Neural progenitor cell (in vitro differentiated cells): ENCODE measurements around the gene SPTAN1.

Experiments used
- EZH2phosphoT487 ChIP-seq: fragments of 200-600 bp; sonication (generic); IDR thresholded peaks from 2 replicates; pipeline ENCODE4 v1.6.1; 2017; ENCODE audit warnings: antibody characterized with exemption
- TF ChIP-seq, protein P1 (sequence below): fragments of 200-600 bp; sonication (generic); IDR thresholded peaks from 2 replicates; pipeline ENCODE4 v1.5.1; 2017; ENCODE audit warnings: antibody characterized with exemption, mild to moderate bottlenecking

DNA sequence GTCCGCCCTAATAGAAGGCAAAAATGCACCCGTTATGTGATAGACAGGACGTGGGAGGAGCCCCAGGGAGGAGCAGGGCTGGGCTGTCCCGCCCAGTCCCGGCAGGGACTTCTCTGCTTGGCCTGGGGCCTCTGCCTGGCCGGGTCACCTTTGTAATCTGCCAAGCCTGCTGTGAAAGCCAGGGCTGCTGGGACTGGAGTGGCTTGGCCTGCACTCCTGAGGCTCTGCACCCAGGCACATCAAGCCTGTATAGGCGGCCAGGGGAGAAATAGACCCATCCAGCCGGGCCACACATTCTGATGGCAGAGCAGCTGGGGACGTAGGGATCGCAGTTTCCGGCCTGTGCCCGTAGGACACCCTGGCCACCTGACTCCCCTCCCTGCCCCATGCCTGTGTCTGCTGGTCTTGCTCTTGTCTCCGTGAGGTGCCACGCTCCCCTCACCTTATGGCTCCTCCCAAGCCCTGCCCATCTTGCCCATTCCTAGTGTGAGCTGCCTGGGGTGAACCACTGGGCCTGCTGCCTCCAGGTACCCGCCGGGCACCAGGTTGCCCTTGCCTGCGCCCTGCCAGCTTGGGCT is 76.2 kb downstream of the SPTAN1 start:
- TF ChIP-seq, protein P1, sequence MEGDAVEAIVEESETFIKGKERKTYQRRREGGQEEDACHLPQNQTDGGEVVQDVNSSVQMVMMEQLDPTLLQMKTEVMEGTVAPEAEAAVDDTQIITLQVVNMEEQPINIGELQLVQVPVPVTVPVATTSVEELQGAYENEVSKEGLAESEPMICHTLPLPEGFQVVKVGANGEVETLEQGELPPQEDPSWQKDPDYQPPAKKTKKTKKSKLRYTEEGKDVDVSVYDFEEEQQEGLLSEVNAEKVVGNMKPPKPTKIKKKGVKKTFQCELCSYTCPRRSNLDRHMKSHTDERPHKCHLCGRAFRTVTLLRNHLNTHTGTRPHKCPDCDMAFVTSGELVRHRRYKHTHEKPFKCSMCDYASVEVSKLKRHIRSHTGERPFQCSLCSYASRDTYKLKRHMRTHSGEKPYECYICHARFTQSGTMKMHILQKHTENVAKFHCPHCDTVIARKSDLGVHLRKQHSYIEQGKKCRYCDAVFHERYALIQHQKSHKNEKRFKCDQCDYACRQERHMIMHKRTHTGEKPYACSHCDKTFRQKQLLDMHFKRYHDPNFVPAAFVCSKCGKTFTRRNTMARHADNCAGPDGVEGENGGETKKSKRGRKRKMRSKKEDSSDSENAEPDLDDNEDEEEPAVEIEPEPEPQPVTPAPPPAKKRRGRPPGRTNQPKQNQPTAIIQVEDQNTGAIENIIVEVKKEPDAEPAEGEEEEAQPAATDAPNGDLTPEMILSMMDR, result no peak
- TF ChIP-seq EZH2phosphoT487, result no peak
